DOHH2 (cell line): ENCODE results near the gene CCDC78.

Experiments
- H3F3A ChIP-seq: fragments of 200-600 bp; sonication (generic), shearing (Covaris generic); 2 replicates; pipeline ENCODE4 v1.6.0; 2016; ENCODE audit warnings: antibody characterized with exemption, mild to moderate bottlenecking; ENCODE audit not compliant: control insufficient read depth, insufficient read depth
- H3K27ac ChIP-seq: fragments of 200-600 bp; sonication (generic); 2 replicates; pipeline ENCODE4 v1.5.1; 2014; ENCODE audit warnings: low read depth, mild to moderate bottlenecking, low read length, moderate library complexity
- H3K27me3 ChIP-seq: fragments of 200-600 bp; sonication (generic); 2 replicates; pipeline ENCODE4 v1.6.1; 2014; ENCODE audit warnings: mild to moderate bottlenecking, low read length, mixed read lengths; ENCODE audit not compliant: control insufficient read depth
- H3K36me3 ChIP-seq: fragments of 200-600 bp; sonication (generic); 2 replicates; pipeline ENCODE4 v1.6.1; 2014; ENCODE audit warnings: mild to moderate bottlenecking, low read length, moderate library complexity, mixed read lengths; ENCODE audit not compliant: control insufficient read depth
- H3K4me1 ChIP-seq: fragments of 200-600 bp; sonication (generic); 2 replicates; pipeline ENCODE4 v1.6.1; 2014; ENCODE audit warnings: mild to moderate bottlenecking, low read length, mixed read lengths; ENCODE audit not compliant: control insufficient read depth
- H3K4me2 ChIP-seq: fragments of 200-600 bp; sonication (generic); 2 replicates; pipeline ENCODE4 v1.6.0; 2014; ENCODE audit warnings: mild to moderate bottlenecking, low read length, moderate library complexity
- H3K4me3 ChIP-seq: fragments of 200-600 bp; sonication (generic); 2 replicates; pipeline ENCODE4 v1.5.1; 2014; ENCODE audit warnings: mild to moderate bottlenecking, low read length, mixed read lengths
- H3K79me2 ChIP-seq: fragments of 200-600 bp; sonication (generic); 2 replicates; pipeline ENCODE4 v1.6.1; 2014; ENCODE audit warnings: mild to moderate bottlenecking, low read length, mixed read lengths; ENCODE audit not compliant: control insufficient read depth
- H3K9me2 ChIP-seq: fragments of 200-600 bp; sonication (generic); replicated peaks from 2 replicates; pipeline ENCODE4 v1.6.1; 2014; ENCODE audit warnings: mild to moderate bottlenecking, low read length, mixed read lengths; ENCODE audit not compliant: control insufficient read depth
- H3K9me3 ChIP-seq: fragments of 200-600 bp; sonication (generic); 2 replicates; pipeline ENCODE4 v1.6.1; 2014; ENCODE audit warnings: antibody characterized with exemption, low read length, mixed read lengths; ENCODE audit not compliant: control insufficient read depth, insufficient read depth
- H4K20me1 ChIP-seq: fragments of 200-600 bp; sonication (generic); 2 replicates; pipeline ENCODE4 v1.6.0; 2014; ENCODE audit warnings: low read depth, mild to moderate bottlenecking, antibody characterized with exemption, low read length, moderate library complexity; ENCODE audit not compliant: control insufficient read depth, insufficient read depth
- EZH2phosphoT487 ChIP-seq: fragments of 200-600 bp; sonication (generic); IDR thresholded peaks from 2 replicates; pipeline ENCODE4 v1.6.1; 2017; ENCODE audit warnings: borderline replicate concordance, mild to moderate bottlenecking, antibody characterized with exemption, low read length, moderate library complexity, mixed read lengths
- TF ChIP-seq, protein P1 (sequence below): fragments of 200-600 bp; sonication (generic); IDR thresholded peaks from one replicate; pipeline ENCODE4 v1.5.1; 2014; ENCODE audit warnings: antibody characterized with exemption, mild to moderate bottlenecking, low read depth, low read length; ENCODE audit not compliant: poor library complexity, severe bottlenecking

The CCDC78 gene

DNA sequence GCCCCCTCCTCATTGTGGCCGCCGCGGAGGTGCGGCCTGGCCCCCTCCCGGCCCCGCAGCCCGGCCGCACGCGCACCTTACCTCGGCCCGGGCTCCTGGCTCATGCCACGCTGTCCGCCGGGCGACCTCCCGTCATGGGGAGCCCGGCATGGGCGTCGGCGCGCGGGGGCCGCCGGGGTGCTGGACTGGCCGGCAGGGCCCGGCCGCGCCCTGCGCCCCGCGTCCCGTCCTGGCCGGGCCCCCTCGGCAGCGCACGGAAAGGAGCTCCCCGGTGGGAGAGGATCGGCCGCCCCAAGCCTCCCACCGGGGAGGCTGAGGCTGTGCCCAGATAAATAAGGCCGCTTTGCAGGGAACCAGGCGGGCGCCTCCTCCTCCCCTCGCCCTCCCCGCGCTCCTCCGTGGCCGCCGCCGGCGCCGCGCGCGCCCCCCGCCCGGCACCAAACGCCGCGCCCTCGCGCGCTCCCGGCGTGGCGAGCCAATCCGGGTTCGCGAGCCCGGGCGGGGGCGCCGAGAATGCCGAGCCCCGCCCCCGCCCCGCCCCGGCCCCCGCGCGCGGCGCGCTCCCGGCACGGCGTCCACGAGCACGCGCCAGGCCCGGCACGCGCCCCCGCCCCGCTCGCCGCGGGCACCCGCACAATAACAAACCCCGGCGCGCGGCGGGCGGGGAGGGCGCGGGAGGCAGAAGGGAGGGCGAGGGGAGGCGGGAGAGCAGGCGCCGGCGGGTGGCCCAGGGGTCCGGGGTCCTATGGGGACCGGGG, 20.6 kb downstream of the CCDC78 start, which contains the start of gene FBXL16:
Gene FBXL16 (minus strand): TSS at position 371 of the 758 bp plus-strand sequence. CDS start 8,396 bp downstream, outside the sequence.
- Histone ChIP-seq H3F3A (no peaks in the 10 kb centered on the region), H3K27ac (no peak within 1 kb of the TSS), H3K4me3 (no peak within 1 kb of the TSS), H3K79me2 (no peaks in the 10 kb centered on the region), H3K4me1 (no peaks in the 10 kb centered on the region), H4K20me1 (no peaks in the 10 kb centered on the region), H3K9me3 (no peaks in the 10 kb centered on the region), H3K4me2 (no peak within 1 kb of the TSS), H3K36me3 (no peaks in the 10 kb centered on the region), H3K27me3 (peaks cover 71% of the 10 kb centered on the region), H3K9me2 (no peaks in the 10 kb centered on the region)
- no peak for TF ChIP-seq EZH2phosphoT487
- TF ChIP-seq, protein P1, sequence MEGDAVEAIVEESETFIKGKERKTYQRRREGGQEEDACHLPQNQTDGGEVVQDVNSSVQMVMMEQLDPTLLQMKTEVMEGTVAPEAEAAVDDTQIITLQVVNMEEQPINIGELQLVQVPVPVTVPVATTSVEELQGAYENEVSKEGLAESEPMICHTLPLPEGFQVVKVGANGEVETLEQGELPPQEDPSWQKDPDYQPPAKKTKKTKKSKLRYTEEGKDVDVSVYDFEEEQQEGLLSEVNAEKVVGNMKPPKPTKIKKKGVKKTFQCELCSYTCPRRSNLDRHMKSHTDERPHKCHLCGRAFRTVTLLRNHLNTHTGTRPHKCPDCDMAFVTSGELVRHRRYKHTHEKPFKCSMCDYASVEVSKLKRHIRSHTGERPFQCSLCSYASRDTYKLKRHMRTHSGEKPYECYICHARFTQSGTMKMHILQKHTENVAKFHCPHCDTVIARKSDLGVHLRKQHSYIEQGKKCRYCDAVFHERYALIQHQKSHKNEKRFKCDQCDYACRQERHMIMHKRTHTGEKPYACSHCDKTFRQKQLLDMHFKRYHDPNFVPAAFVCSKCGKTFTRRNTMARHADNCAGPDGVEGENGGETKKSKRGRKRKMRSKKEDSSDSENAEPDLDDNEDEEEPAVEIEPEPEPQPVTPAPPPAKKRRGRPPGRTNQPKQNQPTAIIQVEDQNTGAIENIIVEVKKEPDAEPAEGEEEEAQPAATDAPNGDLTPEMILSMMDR: no peak

GRCh38 chr16:704552-705380, 21.5 kb downstream of the CCDC78 start:
- no peaks in the 10 kb centered on the region for H4K20me1 ChIP-seq
- no peaks in the 10 kb centered on the region for H3K9me3 ChIP-seq
- H3K9me2 ChIP-seq: no peaks in the 10 kb centered on the region
- no peaks in the 10 kb centered on the region for H3K36me3 ChIP-seq
- H3K4me2 ChIP-seq: no peak overlapping the region
- H3K4me3 ChIP-seq: no peak overlapping the region
- H3K79me2 ChIP-seq: no peaks in the 10 kb centered on the region
- TF ChIP-seq EZH2phosphoT487: no peak
- TF ChIP-seq, protein P1: no peak
- H3K27me3 ChIP-seq: peaks cover 71% of the 10 kb centered on the region
- H3F3A ChIP-seq: no peaks in the 10 kb centered on the region
- H3K4me1 ChIP-seq: no peaks in the 10 kb centered on the region
- H3K27ac ChIP-seq: no peak overlapping the region

DNA sequence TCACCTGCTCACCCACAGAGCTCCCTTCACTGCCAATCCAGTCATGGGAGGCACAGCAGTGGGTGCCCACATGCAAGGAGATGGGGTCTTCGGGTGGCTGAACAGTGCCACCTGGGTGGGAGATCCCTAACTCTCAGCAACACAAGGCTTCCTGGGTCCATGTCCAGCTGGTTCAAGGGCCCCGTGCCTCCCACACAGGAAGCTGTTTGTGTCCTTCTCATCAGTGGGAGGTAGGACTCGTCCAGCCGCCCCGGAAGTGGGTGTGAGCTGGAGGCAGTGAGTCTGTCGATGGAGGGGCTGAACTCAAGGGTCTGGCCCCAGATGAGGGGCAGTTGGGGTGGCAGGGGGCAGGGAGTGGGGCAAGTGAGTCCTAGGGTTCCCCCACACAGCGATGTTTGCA, 22.2 kb downstream of the CCDC78 start:
- Histone ChIP-seq H3K9me2 (no peaks in the 10 kb centered on the region), H3K4me3 (no peak overlapping the region), H3K4me2 (no peak overlapping the region), H3K4me1 (no peaks in the 10 kb centered on the region), H3K27ac (no peak overlapping the region), H3K27me3 (peaks cover 65% of the 10 kb centered on the region), H4K20me1 (no peaks in the 10 kb centered on the region), H3K79me2 (no peaks in the 10 kb centered on the region), H3K36me3 (no peaks in the 10 kb centered on the region), H3K9me3 (no peaks in the 10 kb centered on the region), H3F3A (no peaks in the 10 kb centered on the region)
- TF ChIP-seq, protein P1: no peak
- no peak for TF ChIP-seq EZH2phosphoT487
